SU-DHL-6 (cell line): ENCODE results near the gene HECTD2.

Source experiments
- EZH2phosphoT487 ChIP-seq: fragments of 200-600 bp; sonication (generic), shearing (Covaris generic); conservative IDR thresholded peaks from 2 replicates; pipeline ENCODE4 v1.6.1; 2018; ENCODE audit warnings: mild to moderate bottlenecking, antibody characterized with exemption, low read length, moderate library complexity, mixed read lengths
- TF ChIP-seq, protein P1 (sequence below): fragments of 200-600 bp; sonication (generic); IDR thresholded peaks from one replicate; pipeline ENCODE4 v1.5.1; 2017; ENCODE audit warnings: antibody characterized with exemption, mild to moderate bottlenecking, low read length, moderate library complexity; ENCODE audit not compliant: insufficient read depth, poor library complexity, severe bottlenecking

DNA sequence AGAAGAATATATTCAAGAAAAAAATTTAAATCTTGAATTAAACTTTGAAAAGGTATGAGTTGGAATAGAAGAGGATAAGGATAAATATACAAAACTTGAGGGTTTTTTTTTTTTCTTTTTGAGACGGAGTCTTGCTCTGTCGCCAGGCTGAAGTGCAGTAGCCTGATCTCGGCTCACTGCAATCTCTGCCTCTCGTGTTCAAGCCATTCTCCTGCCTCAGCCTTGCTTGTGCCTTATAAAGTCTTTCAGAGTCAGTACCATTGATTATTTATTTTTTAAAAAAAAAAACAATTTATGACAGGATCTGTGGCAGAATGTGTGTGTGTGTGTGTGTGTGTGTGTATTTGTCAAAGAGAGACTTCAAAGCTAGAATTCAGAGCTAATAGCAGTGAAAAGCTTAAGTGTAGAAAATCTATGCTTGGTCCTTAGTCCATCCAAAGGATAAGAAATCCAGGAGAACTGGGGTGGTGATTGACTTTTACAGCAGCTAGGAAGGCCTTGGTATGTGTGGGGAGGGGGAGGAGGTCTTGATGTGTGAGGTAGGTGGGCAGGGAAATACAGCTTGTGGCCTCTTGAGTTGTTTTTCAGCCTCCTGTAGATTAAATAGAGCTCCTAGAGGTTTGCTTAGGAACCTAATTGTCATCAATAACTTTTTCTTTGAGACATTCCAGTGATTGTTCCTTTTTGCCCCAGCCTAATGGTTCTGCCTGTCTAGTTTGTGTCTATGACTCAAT lies 2.4 kb downstream of the HECTD2 start:
- TF ChIP-seq, protein P1, sequence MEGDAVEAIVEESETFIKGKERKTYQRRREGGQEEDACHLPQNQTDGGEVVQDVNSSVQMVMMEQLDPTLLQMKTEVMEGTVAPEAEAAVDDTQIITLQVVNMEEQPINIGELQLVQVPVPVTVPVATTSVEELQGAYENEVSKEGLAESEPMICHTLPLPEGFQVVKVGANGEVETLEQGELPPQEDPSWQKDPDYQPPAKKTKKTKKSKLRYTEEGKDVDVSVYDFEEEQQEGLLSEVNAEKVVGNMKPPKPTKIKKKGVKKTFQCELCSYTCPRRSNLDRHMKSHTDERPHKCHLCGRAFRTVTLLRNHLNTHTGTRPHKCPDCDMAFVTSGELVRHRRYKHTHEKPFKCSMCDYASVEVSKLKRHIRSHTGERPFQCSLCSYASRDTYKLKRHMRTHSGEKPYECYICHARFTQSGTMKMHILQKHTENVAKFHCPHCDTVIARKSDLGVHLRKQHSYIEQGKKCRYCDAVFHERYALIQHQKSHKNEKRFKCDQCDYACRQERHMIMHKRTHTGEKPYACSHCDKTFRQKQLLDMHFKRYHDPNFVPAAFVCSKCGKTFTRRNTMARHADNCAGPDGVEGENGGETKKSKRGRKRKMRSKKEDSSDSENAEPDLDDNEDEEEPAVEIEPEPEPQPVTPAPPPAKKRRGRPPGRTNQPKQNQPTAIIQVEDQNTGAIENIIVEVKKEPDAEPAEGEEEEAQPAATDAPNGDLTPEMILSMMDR: no peak
- TF ChIP-seq EZH2phosphoT487: no peak
